Tibial nerve (tissue), 4 donors: Measurements from ENCODE around the gene CD300LB.

ENCODE experiments used
- EP300 ChIP-seq, 2 donors: sonication (generic); formaldehyde crosslinking; IDR thresholded peaks; one replicate each; pipeline ENCODE4 v1.6.1; 2017; ENCODE audit warnings: antibody characterized with exemption in 2 of 2, mild to moderate bottlenecking in 1 of 2
- TF ChIP-seq, protein P1 (sequence below), 5 experiments: fragments of 200-600 bp in 3 of 5; fragments of 450-650 bp in 2 of 5; sonication (generic) in 3 of 5; IDR thresholded peaks; one replicate each; pipeline ENCODE4 v1.5.1; 2016 to 2019; ENCODE audit warnings: antibody characterized with exemption in 5 of 5, mild to moderate bottlenecking in 3 of 5, moderate library complexity in 2 of 5

DNA sequence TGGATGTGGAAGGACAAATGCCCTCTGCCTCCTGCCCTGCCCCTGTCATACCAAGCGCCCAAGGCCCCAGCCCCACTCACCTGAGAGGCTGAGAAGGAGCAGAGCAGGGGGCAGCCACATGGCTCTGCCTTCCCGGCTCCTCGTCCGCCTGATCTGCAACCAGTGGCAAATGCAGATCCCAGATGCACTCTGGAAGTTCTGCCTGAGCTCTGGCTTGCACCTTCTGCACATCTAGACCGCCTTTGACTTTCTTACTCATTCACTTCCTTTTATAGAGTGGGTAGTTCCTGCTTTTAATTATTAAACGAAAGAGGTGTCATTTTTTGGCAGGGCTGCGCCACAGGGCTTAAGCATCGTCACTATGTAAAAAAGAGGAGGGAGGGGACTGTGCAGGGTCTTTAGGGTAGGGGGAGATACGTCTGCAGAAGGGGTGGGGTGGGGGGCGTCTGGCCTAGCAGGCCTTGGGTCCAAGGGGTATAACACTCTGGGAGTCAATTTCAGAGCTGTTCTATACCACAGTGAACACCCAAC, at the start of gene CD300LB:
- no peak for TF ChIP-seq EP300 (IDR thresholded peaks at IDR 0.05)
- TF ChIP-seq, protein P1, sequence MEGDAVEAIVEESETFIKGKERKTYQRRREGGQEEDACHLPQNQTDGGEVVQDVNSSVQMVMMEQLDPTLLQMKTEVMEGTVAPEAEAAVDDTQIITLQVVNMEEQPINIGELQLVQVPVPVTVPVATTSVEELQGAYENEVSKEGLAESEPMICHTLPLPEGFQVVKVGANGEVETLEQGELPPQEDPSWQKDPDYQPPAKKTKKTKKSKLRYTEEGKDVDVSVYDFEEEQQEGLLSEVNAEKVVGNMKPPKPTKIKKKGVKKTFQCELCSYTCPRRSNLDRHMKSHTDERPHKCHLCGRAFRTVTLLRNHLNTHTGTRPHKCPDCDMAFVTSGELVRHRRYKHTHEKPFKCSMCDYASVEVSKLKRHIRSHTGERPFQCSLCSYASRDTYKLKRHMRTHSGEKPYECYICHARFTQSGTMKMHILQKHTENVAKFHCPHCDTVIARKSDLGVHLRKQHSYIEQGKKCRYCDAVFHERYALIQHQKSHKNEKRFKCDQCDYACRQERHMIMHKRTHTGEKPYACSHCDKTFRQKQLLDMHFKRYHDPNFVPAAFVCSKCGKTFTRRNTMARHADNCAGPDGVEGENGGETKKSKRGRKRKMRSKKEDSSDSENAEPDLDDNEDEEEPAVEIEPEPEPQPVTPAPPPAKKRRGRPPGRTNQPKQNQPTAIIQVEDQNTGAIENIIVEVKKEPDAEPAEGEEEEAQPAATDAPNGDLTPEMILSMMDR (IDR thresholded peaks at IDR 0.05) = no peak
